H9 (cell line): Measurements from ENCODE around the gene SERPINH1. TPM values are rescaled to one million over a fixed set of nuclear protein-coding genes. Genes with fewer than 3 reads are reported as not detected.

Source experiments
- DNase-seq: peaks from one replicate; pipeline ENCODE4 v3.0.0-alpha.2; 2017
- H2AFZ ChIP-seq: one replicate; pipeline ENCODE4 v1.6.1; 2013; ENCODE audit warnings: mild to moderate bottlenecking, low read length, control low read depth, moderate library complexity
- H2AK5ac ChIP-seq: 2 replicates; pipeline ENCODE4 v1.6.1; 2013; ENCODE audit warnings: low read length, control low read depth, mixed read lengths; ENCODE audit not compliant: insufficient read length
- H2BK120ac ChIP-seq: one replicate; pipeline ENCODE4 v1.6.1; 2013; ENCODE audit warnings: low read depth, mild to moderate bottlenecking, low read length, control low read depth, inconsistent platforms; ENCODE audit not compliant: poor library complexity, severe bottlenecking
- H2BK12ac ChIP-seq: 2 replicates; pipeline ENCODE4 v1.6.1; 2013; ENCODE audit warnings: low read length, control low read depth, mixed read lengths, low read depth; ENCODE audit not compliant: insufficient read length
- H2BK15ac ChIP-seq: 2 replicates; pipeline ENCODE4 v1.6.1; 2013; ENCODE audit warnings: low read depth, low read length, control low read depth
- H2BK20ac ChIP-seq: one replicate; pipeline ENCODE4 v1.6.1; 2013; ENCODE audit warnings: low read depth, mild to moderate bottlenecking, low read length, control low read depth, inconsistent platforms; ENCODE audit not compliant: poor library complexity, severe bottlenecking
- H2BK5ac ChIP-seq: 2 replicates; pipeline ENCODE4 v1.6.1; 2013; ENCODE audit warnings: low read length, control low read depth, mixed read lengths; ENCODE audit not compliant: insufficient read length
- H3K14ac ChIP-seq: 2 replicates; pipeline ENCODE4 v1.6.1; 2013; ENCODE audit warnings: low read length, control low read depth; ENCODE audit not compliant: insufficient read depth
- H3K18ac ChIP-seq: 2 replicates; pipeline ENCODE4 v1.6.1; 2013; ENCODE audit warnings: low read depth, mild to moderate bottlenecking, mixed read lengths, low read length, control low read depth; ENCODE audit not compliant: insufficient read length
- H3K23ac ChIP-seq: 2 replicates; pipeline ENCODE4 v1.6.1; 2013; ENCODE audit warnings: low read length, control low read depth, mixed read lengths, low read depth; ENCODE audit not compliant: insufficient read length
- H3K23me2 ChIP-seq: 2 replicates; pipeline ENCODE4 v1.6.1; 2013; ENCODE audit warnings: low read depth, mild to moderate bottlenecking, mixed read lengths, low read length, control low read depth; ENCODE audit not compliant: insufficient read length, poor library complexity, severe bottlenecking
- H3K27ac ChIP-seq: 2 replicates; pipeline ENCODE4 v1.5.1; 2013; ENCODE audit warnings: low read length, control low read depth, mixed read lengths, low read depth; ENCODE audit not compliant: insufficient read length
- H3K27me3 ChIP-seq: 2 replicates; pipeline ENCODE4 v1.6.1; 2013; ENCODE audit warnings: low read length, control low read depth, inconsistent platforms; ENCODE audit not compliant: insufficient read depth
- H3K4ac ChIP-seq: 2 replicates; pipeline ENCODE4 v1.6.1; 2013; ENCODE audit warnings: low read depth, mild to moderate bottlenecking, control low read depth, inconsistent platforms, low read length, moderate library complexity
- H3K4me1 ChIP-seq: 2 replicates; pipeline ENCODE4 v1.6.1; 2013; ENCODE audit warnings: low read length, control low read depth, inconsistent platforms; ENCODE audit not compliant: insufficient read depth
- H3K4me2 ChIP-seq: 2 replicates; pipeline ENCODE4 v1.6.1; 2013; ENCODE audit warnings: low read length, control low read depth, mixed read lengths; ENCODE audit not compliant: insufficient read length, insufficient read depth
- H3K56ac ChIP-seq: 2 replicates; pipeline ENCODE4 v1.6.1; 2013; ENCODE audit warnings: low read depth, mild to moderate bottlenecking, mixed read lengths, low read length, control low read depth; ENCODE audit not compliant: insufficient read length
- H3K79me1 ChIP-seq: 2 replicates; pipeline ENCODE4 v1.6.1; 2013; ENCODE audit warnings: low read depth, mild to moderate bottlenecking, moderate library complexity, low read length, control low read depth, inconsistent platforms; ENCODE audit not compliant: insufficient read depth, poor library complexity, severe bottlenecking
- H3K79me2 ChIP-seq: 2 replicates; pipeline ENCODE4 v1.6.1; 2013; ENCODE audit warnings: low read length, control low read depth, inconsistent platforms; ENCODE audit not compliant: insufficient read depth
- H3K9ac ChIP-seq: 2 replicates; pipeline ENCODE4 v1.6.1; 2013; ENCODE audit warnings: low read length, control low read depth, mixed read lengths; ENCODE audit not compliant: insufficient read length; ENCODE audit errors: extremely low read depth
- H3K9me3 ChIP-seq: one replicate; pipeline ENCODE4 v1.6.1; 2013; ENCODE audit warnings: low read depth, low read length, inconsistent platforms; ENCODE audit not compliant: control insufficient read depth
- H3T11ph ChIP-seq: one replicate; pipeline ENCODE4 v1.6.1; 2013; ENCODE audit warnings: mild to moderate bottlenecking, low read length, control low read depth, inconsistent platforms
- H4K20me1 ChIP-seq: one replicate; pipeline ENCODE4 v1.6.1; 2013; ENCODE audit not compliant: control insufficient read depth, insufficient read length, insufficient read depth
- H4K5ac ChIP-seq: 2 replicates; pipeline ENCODE4 v1.6.1; 2013; ENCODE audit warnings: low read depth, mild to moderate bottlenecking, mixed read lengths, low read length, control low read depth; ENCODE audit not compliant: insufficient read length
- H4K8ac ChIP-seq: replicated peaks from 2 replicates; pipeline ENCODE4 v1.6.1; 2013; ENCODE audit warnings: low read length, control low read depth, mixed read lengths, low read depth; ENCODE audit not compliant: insufficient read length
- H4K91ac ChIP-seq: 2 replicates; pipeline ENCODE4 v1.6.1; 2013; ENCODE audit warnings: low read depth, mild to moderate bottlenecking, moderate library complexity, mixed read lengths, low read length, control low read depth; ENCODE audit not compliant: insufficient read length
- H3K27ac Mint-ChIP-seq, 3 experiments: 2 replicates in 2 of 3; 3 replicates in 1 of 3; pipeline ENCODE4 v1.8.0; 2020 to 2021; ENCODE audit warnings: mixed read lengths in 3 of 3, mild to moderate bottlenecking in 1 of 3, moderate library complexity in 1 of 3
- H3K27me3 Mint-ChIP-seq: 2 replicates; pipeline ENCODE4 v1.8.0; 2021; ENCODE audit warnings: low read depth, mild to moderate bottlenecking, moderate library complexity, mixed read lengths
- H3K36me3 Mint-ChIP-seq, 3 experiments: 2 replicates in 2 of 3; 3 replicates in 1 of 3; pipeline ENCODE4 v1.8.0; 2020 to 2021; ENCODE audit warnings: low read depth in 3 of 3, mixed read lengths in 3 of 3; ENCODE audit not compliant: insufficient read depth in 1 of 3
- H3K4me1 Mint-ChIP-seq, 2 experiments: 2 replicates each; pipeline ENCODE4 v1.8.0; 2020; ENCODE audit warnings: mixed read lengths in 2 of 2
- H3K4me3 Mint-ChIP-seq, 2 experiments: 2 replicates in 1 of 2; 3 replicates in 1 of 2; pipeline ENCODE4 v1.8.0; 2020 to 2021; ENCODE audit warnings: mild to moderate bottlenecking in 2 of 2, mixed read lengths in 2 of 2, moderate library complexity in 1 of 2
- H3K9me3 Mint-ChIP-seq, 2 experiments: 2 replicates in 1 of 2; 3 replicates in 1 of 2; pipeline ENCODE4 v1.8.0; 2020; ENCODE audit warnings: mild to moderate bottlenecking in 2 of 2, mixed read lengths in 2 of 2, moderate library complexity in 1 of 2
- CTCF ChIP-seq: fragments of 200-600 bp; sonication (generic); conservative IDR thresholded peaks from 3 replicates; pipeline ENCODE4 v1.8.0; 2021; ENCODE audit warnings: antibody characterized with exemption, mild to moderate bottlenecking
- WGBS: extraction: QIAGEN DNeasy Blood & Tissue Kit; methylation state at CpG from one replicate; pipeline ENCODE4 v1.1.7; 2013; ENCODE audit warnings: missing lambda C conversion rate, low lambda C conversion rate, mixed read lengths; ENCODE audit not compliant: insufficient read length; ENCODE audit errors: extremely low coverage; 5-methylcytosine and 5-hydroxymethylcytosine counted together
- total RNA-seq: library from RNA; stranded (reverse); gene quantifications from 2 replicates; pipeline ENCODE4 v1.2.1, GENCODE V29; 2021

SERPINH1 gene
- total RNA-seq, 1 experiment from 2014 or later = 253 TPM

GRCh38 chr11:75592715-75593114, 30.7 kb downstream of the SERPINH1 start:
- H3K4me1 ChIP-seq = peaks cover 2% of the 10 kb centered on the region; the same call in 1 of the 2 replicates
- H2AK5ac ChIP-seq = no peak overlapping the region
- H3K4ac ChIP-seq = no peak overlapping the region
- no peak overlapping the region for H2BK20ac ChIP-seq
- H2BK120ac ChIP-seq = no peak overlapping the region
- H4K8ac ChIP-seq = no peak overlapping the region
- H2BK15ac ChIP-seq = no peak overlapping the region
- H2BK5ac ChIP-seq = no peak overlapping the region
- H2BK12ac ChIP-seq = no peak overlapping the region
- no peak overlapping the region for H3K4me3 Mint-ChIP-seq
- H3K9me3 Mint-ChIP-seq = no peaks in the 10 kb centered on the region
- no peaks in the 10 kb centered on the region for H3K9me3 ChIP-seq
- H3K4me1 Mint-ChIP-seq = peaks cover 20 to 21% of the 10 kb centered on the region in 2 experiments
- no peak overlapping the region for H4K5ac ChIP-seq
- H3T11ph ChIP-seq = no peak overlapping the region
- H3K27me3 Mint-ChIP-seq = peaks cover 17% of the 10 kb centered on the region
- no peak overlapping the region for H3K4me2 ChIP-seq
- no peak overlapping the region for H3K27ac Mint-ChIP-seq
- no peak overlapping the region for H3K27ac ChIP-seq
- H3K36me3 Mint-ChIP-seq = no peaks in the 10 kb centered on the region
- no peak overlapping the region for H3K14ac ChIP-seq
- H4K91ac ChIP-seq = no peak overlapping the region
- no peak overlapping the region for H3K56ac ChIP-seq
- H3K9ac ChIP-seq = no peak overlapping the region
- H3K79me1 ChIP-seq = no peaks in the 10 kb centered on the region
- no CpG with 5 or more reads among the region's 2 CpGs for WGBS
- no peaks in the 10 kb centered on the region for H3K23me2 ChIP-seq
- H3K23ac ChIP-seq = no peak overlapping the region
- no peaks in the 10 kb centered on the region for H3K27me3 ChIP-seq
- H2AFZ ChIP-seq = no peak overlapping the region
- no peaks in the 10 kb centered on the region for H4K20me1 ChIP-seq
- no peak for TF ChIP-seq CTCF
- DNase-seq = no peak
- H3K18ac ChIP-seq = no peak overlapping the region
- no peaks in the 10 kb centered on the region for H3K79me2 ChIP-seq
